PC-3 (cell line): Measurements from ENCODE around the gene RET. TPM values are rescaled to one million over a fixed set of nuclear protein-coding genes. Genes with fewer than 3 reads are reported as not detected.

ENCODE experiments used
- ATAC-seq: fragments of 200-7000 bp; cut with Tn5 transposase; 2 replicates; pipeline ENCODE4 v1.9.1; 2020; ENCODE audit warnings: mild to moderate bottlenecking, moderate library complexity
- BruUV-seq: library from RNA; stranded (reverse); fragments of 400-500 nt; replicated peaks from 2 replicates; lab custom pipeline; 2021; lab: Mats Ljungman, UMichigan
- CTCF ChIA-PET: fragments of 300-600 bp; sonication (Branson Sonifier 250); formaldehyde crosslinking; loops from one replicate; lab custom pipeline; 2022; ENCODE audit warnings: antibody characterized with exemption; lab: Charles Lee
- POLR2A ChIA-PET: fragments of 300-600 bp; sonication (Branson Sonifier 250); formaldehyde crosslinking; loops from one replicate; lab custom pipeline; 2022; ENCODE audit warnings: antibody characterized with exemption; ENCODE audit not compliant: unreplicated experiment; lab: Charles Lee
- DNase-seq: peaks from one replicate; pipeline ENCODE4 v3.0.0-alpha.2; 2015
- H2AFZ ChIP-seq: fragments of 300-600 bp; sonication (generic); 2 replicates; pipeline ENCODE4 v1.6.0; 2016; ENCODE audit warnings: antibody characterized with exemption, low read length
- H3F3A ChIP-seq: fragments of 300-600 bp; sonication (generic); one replicate; pipeline ENCODE4 v1.6.0; 2017; ENCODE audit warnings: antibody characterized with exemption, low read length, control low read depth, mild to moderate bottlenecking; ENCODE audit not compliant: unreplicated experiment
- H3K27ac ChIP-seq: fragments of 300-600 bp; sonication (generic); 2 replicates; pipeline ENCODE4 v1.5.1; 2016; ENCODE audit warnings: mild to moderate bottlenecking, low read length
- H3K27me3 ChIP-seq: fragments of 300-600 bp; sonication (generic); 2 replicates; pipeline ENCODE4 v1.6.1; 2016; ENCODE audit warnings: low read length, mixed read lengths
- H3K36me3 ChIP-seq: fragments of 300-600 bp; sonication (generic); 2 replicates; pipeline ENCODE4 v1.6.1; 2016; ENCODE audit warnings: low read depth, mixed run types, low read length, mixed read lengths
- H3K4me1 ChIP-seq: fragments of 300-600 bp; sonication (generic); 2 replicates; pipeline ENCODE4 v1.5.1; 2016; ENCODE audit warnings: low read length; ENCODE audit not compliant: insufficient read depth
- H3K4me2 ChIP-seq: fragments of 300-600 bp; sonication (generic); 2 replicates; pipeline ENCODE4 v1.6.0; 2016; ENCODE audit warnings: low read length
- H3K4me3 ChIP-seq: fragments of 300-600 bp; sonication (generic); 2 replicates; pipeline ENCODE4 v1.5.1; 2016; ENCODE audit warnings: mild to moderate bottlenecking, low read length, mixed read lengths
- H3K79me2 ChIP-seq: fragments of 300-600 bp; sonication (generic); 2 replicates; pipeline ENCODE4 v1.6.1; 2017; ENCODE audit warnings: low read length, mixed read lengths
- H3K9ac ChIP-seq: fragments of 300-600 bp; sonication (generic); 2 replicates; pipeline ENCODE4 v1.6.0; 2016; ENCODE audit warnings: mild to moderate bottlenecking, low read length
- H3K9me2 ChIP-seq: fragments of 300-600 bp; sonication (generic); replicated peaks from 2 replicates; pipeline ENCODE4 v1.6.1; 2016; ENCODE audit warnings: mixed run types, low read length, mixed read lengths
- H3K9me3 ChIP-seq: fragments of 300-600 bp; sonication (generic); 2 replicates; pipeline ENCODE4 v1.6.1; 2016; ENCODE audit warnings: low read length, mixed read lengths
- H4K20me1 ChIP-seq: fragments of 300-600 bp; sonication (generic); 2 replicates; pipeline ENCODE4 v1.6.1; 2016; ENCODE audit warnings: low read length, mixed read lengths
- CTCF ChIP-seq: fragments of 300-600 bp; sonication (generic); conservative IDR thresholded peaks from 2 replicates; pipeline ENCODE4 v1.5.1; 2017; ENCODE audit warnings: antibody characterized with exemption, low read depth, mild to moderate bottlenecking, low read length
- EZH2 ChIP-seq: fragments of 300-600 bp; sonication (generic); IDR thresholded peaks from one replicate; pipeline ENCODE4 v1.6.1; 2017; ENCODE audit warnings: antibody characterized with exemption, mild to moderate bottlenecking, low read length; ENCODE audit not compliant: unreplicated experiment
- EZH2phosphoT487 ChIP-seq: fragments of 300-600 bp; sonication (generic); IDR thresholded peaks from 2 replicates; pipeline ENCODE4 v1.6.1; 2018; ENCODE audit warnings: mild to moderate bottlenecking, antibody characterized with exemption, low read length, borderline replicate concordance
- intact Hi-C: fragments of 100-400 bp; cut with micrococcal nuclease; formaldehyde crosslinking; loops from 2 replicates; pipeline ENCODE4 v1.9.0; 2023
- total RNA-seq: library from RNA; depleted of rRNA; stranded (reverse); fragments of >200 nt; gene quantifications from 2 replicates; pipeline ENCODE4 v1.2.3, GENCODE V29; 2014

Gene RET
- total RNA-seq, 1 experiment from 2014 or later: not detected

- no peak overlapping the region for H3K4me3 ChIP-seq
- no peaks in the 10 kb centered on the region for H3K79me2 ChIP-seq
- no peak overlapping the region for H2AFZ ChIP-seq
- no peaks in the 10 kb centered on the region for H3K9me3 ChIP-seq
- BruUV-seq: no TSS peak
- no peak for DNase-seq
- no peaks in the 10 kb centered on the region for H3K27me3 ChIP-seq
- POLR2A ChIA-PET: no interaction called here
- H4K20me1 ChIP-seq: no peaks in the 10 kb centered on the region
- no peaks in the 10 kb centered on the region for H3F3A ChIP-seq
- CTCF ChIA-PET: no interaction called here
- TF ChIP-seq EZH2 (no peak), EZH2phosphoT487 (no peak), CTCF (no peak)
- no peak overlapping the region for H3K27ac ChIP-seq
- H3K4me1 ChIP-seq: peaks cover 5% of the 10 kb centered on the region; the same call in 1 of the 2 replicates
- no peak for ATAC-seq
- H3K36me3 ChIP-seq: no peaks in the 10 kb centered on the region
- H3K4me2 ChIP-seq: no peak overlapping the region
- H3K9ac ChIP-seq: no peak overlapping the region
- H3K9me2 ChIP-seq: no peaks in the 10 kb centered on the region
- intact Hi-C loops: no loop called here
Measured at GRCh38 chr10:43113201-43114087, 36.6 kb downstream of the RET start.

- DNase-seq (no peak), ATAC-seq (no peak)
- TF ChIP-seq CTCF (no peak), EZH2phosphoT487 (no peak), EZH2 (no peak)
- no peak overlapping the region for H3K27ac ChIP-seq
- no TSS peak for BruUV-seq
- H3K36me3 ChIP-seq: no peaks in the 10 kb centered on the region
- no peaks in the 10 kb centered on the region for H3K9me2 ChIP-seq
- ChIA-PET CTCF (no interaction called here), POLR2A (no interaction called here)
- no peaks in the 10 kb centered on the region for H3K79me2 ChIP-seq
- no peak overlapping the region for H3K4me3 ChIP-seq
- no peak overlapping the region for H2AFZ ChIP-seq
- no peaks in the 10 kb centered on the region for H4K20me1 ChIP-seq
- peaks cover 5% of the 10 kb centered on the region; the same call in 1 of the 2 replicates for H3K4me1 ChIP-seq
- no peaks in the 10 kb centered on the region for H3K27me3 ChIP-seq
- H3F3A ChIP-seq: no peaks in the 10 kb centered on the region
- H3K9me3 ChIP-seq: no peaks in the 10 kb centered on the region
- H3K9ac ChIP-seq: no peak overlapping the region
- intact Hi-C loops: no loop called here
- no peak overlapping the region for H3K4me2 ChIP-seq
Measured at GRCh38 chr10:43114088-43114742, 37.3 kb downstream of the RET start.
